BE2C (cell line): ENCODE data around the gene SCAF8.

ENCODE experiments used
- DNase-seq: peaks from one replicate; pipeline ENCODE4 v3.0.0-alpha.2; 2020
- H3K27me3 ChIP-seq: fragments of 250-450 bp; sonication (Bioruptor Pico); 2 replicates; pipeline ENCODE4 v1.5.1; 2020; ENCODE audit warnings: mild to moderate bottlenecking
- H3K36me3 ChIP-seq: fragments of 250-450 bp; sonication (Bioruptor Pico); 2 replicates; pipeline ENCODE4 v1.5.1; 2020; ENCODE audit warnings: mild to moderate bottlenecking
- H3K4me1 ChIP-seq: fragments of 250-450 bp; sonication (Bioruptor Pico); 2 replicates; pipeline ENCODE4 v1.5.1; 2020
- H3K4me3 ChIP-seq: 2 replicates; pipeline ENCODE4 v1.5.1; 2011; ENCODE audit warnings: low read depth, low read length
- H3K9me3 ChIP-seq: fragments of 250-450 bp; sonication (Bioruptor Pico); 2 replicates; pipeline ENCODE4 v1.5.1; 2020
- TF ChIP-seq, protein P1 (sequence below): IDR thresholded peaks from 2 replicates; pipeline ENCODE4 v1.5.1; 2012; ENCODE audit warnings: mild to moderate bottlenecking, low read depth, low read length

SCAF8 gene

DNA sequence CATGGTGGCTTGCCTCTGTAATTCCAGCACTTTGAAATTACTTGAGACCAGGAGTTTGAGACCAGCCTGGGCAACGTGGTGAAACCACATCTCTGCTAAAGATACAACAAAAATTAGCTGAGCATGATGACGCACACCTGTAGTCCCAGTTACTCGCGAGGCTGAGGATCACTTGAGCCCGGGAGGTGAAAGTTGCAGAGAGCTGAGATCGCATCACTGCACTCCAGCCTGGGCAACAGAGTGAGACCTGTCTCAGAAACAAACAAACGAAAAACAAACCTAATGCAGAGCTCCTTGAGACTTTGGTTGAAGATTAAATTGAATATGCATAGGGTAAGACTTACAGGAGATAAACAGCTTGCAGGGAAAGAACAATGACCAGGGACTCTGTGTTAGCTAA lies 80.8 kb downstream of the SCAF8 start:
- H3K27me3 ChIP-seq = no peaks in the 10 kb centered on the region
- H3K4me3 ChIP-seq = no peak overlapping the region
- H3K4me1 ChIP-seq = no peaks in the 10 kb centered on the region
- TF ChIP-seq, protein P1, sequence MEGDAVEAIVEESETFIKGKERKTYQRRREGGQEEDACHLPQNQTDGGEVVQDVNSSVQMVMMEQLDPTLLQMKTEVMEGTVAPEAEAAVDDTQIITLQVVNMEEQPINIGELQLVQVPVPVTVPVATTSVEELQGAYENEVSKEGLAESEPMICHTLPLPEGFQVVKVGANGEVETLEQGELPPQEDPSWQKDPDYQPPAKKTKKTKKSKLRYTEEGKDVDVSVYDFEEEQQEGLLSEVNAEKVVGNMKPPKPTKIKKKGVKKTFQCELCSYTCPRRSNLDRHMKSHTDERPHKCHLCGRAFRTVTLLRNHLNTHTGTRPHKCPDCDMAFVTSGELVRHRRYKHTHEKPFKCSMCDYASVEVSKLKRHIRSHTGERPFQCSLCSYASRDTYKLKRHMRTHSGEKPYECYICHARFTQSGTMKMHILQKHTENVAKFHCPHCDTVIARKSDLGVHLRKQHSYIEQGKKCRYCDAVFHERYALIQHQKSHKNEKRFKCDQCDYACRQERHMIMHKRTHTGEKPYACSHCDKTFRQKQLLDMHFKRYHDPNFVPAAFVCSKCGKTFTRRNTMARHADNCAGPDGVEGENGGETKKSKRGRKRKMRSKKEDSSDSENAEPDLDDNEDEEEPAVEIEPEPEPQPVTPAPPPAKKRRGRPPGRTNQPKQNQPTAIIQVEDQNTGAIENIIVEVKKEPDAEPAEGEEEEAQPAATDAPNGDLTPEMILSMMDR = no peak
- peaks cover 83% of the 10 kb centered on the region for H3K36me3 ChIP-seq
- no peaks in the 10 kb centered on the region for H3K9me3 ChIP-seq
- DNase-seq = no peak

DNA sequence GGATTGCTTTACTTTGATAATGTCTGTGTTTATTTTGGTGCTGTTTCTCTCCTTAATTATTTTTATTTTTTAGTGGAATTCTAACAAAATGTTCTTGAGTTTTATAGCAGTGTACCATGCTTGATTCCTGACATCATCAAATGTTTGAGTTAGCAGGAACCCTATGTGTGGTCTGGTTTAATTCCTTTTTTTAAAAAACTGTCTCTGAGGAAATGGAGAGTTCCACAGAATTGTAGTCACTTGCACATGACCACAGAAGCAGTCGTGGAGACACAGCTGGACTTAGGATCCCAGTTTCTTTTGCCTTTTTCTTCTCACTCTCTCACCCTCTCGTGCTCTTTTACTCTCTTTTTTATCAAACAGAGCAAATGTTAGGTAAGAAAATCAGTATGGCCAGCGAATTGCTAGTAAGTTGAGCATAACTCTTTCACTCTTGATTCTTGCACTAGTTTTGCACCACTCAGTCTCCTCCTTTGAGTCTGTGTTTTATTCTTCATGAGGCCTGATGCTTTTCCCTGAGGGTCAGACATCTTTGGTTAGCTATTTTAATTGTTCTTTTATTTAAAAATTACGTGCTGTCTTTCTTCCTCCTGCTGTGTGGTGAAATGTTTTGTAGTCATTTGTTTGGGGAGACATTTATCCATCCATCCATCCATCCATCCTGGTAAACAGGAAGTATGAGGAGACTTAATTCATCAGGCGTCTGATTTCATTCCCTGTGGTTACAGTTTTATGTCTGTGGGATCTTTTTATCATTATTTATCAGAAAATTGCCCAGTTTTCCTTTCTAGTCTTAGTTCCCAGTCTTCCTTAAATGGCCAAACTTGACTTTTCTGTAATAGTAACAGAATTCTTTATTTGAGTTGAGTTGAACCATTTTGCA lies 83.0 kb downstream of the SCAF8 start:
- Histone ChIP-seq H3K36me3 (peaks cover 78% of the 10 kb centered on the region), H3K27me3 (no peaks in the 10 kb centered on the region), H3K4me1 (no peaks in the 10 kb centered on the region), H3K9me3 (no peaks in the 10 kb centered on the region), H3K4me3 (no peak overlapping the region)
- no peak for DNase-seq
- TF ChIP-seq, protein P1 = no peak

DNA sequence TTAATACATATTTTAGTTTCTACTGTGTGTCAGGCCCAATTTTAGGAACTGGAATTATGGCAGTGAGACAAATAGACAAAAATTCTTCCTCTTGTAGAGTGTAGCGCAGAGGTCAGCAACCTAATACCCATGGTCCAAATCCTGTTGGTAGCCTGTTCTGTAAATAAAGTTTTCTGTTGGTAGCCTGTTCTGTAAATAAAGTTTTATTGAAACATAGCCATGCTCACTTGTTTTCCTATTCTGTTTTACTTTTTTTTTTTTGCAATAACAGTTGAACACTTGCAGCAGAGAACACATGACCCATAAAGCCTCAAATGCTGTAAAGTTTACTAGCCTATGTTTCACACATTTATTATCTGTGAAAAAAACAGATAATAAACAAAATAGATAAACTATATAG lies 87.9 kb downstream of the SCAF8 start:
- TF ChIP-seq, protein P1 = no peak
- Histone ChIP-seq H3K4me1 (no peaks in the 10 kb centered on the region), H3K36me3 (peaks cover 72% of the 10 kb centered on the region), H3K9me3 (no peaks in the 10 kb centered on the region), H3K27me3 (no peaks in the 10 kb centered on the region), H3K4me3 (no peak overlapping the region)
- DNase-seq = no peak

DNA sequence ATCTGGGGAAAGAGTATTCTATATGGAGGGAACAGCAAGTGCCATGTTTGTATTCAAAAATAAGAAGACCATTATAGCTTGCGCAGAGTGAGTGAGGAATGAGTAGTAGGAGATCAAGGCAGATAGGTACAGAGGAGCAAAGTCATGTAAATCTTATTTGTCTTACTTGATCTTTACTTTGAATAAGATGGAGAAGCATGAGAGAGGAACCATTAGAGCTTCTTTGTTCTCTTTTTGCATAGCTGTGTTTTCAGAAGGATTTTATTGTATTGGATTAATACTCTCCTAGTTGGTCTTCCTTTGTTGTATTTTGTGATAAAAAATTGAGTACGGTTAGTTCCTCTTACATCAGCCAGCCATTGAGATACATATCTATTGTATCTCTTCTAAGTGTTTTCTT lies 88.4 kb downstream of the SCAF8 start:
- Histone ChIP-seq H3K4me1 (no peaks in the 10 kb centered on the region), H3K9me3 (no peaks in the 10 kb centered on the region), H3K4me3 (no peak overlapping the region), H3K27me3 (no peaks in the 10 kb centered on the region), H3K36me3 (peaks cover 66% of the 10 kb centered on the region)
- DNase-seq = no peak
- TF ChIP-seq, protein P1 = no peak

DNA sequence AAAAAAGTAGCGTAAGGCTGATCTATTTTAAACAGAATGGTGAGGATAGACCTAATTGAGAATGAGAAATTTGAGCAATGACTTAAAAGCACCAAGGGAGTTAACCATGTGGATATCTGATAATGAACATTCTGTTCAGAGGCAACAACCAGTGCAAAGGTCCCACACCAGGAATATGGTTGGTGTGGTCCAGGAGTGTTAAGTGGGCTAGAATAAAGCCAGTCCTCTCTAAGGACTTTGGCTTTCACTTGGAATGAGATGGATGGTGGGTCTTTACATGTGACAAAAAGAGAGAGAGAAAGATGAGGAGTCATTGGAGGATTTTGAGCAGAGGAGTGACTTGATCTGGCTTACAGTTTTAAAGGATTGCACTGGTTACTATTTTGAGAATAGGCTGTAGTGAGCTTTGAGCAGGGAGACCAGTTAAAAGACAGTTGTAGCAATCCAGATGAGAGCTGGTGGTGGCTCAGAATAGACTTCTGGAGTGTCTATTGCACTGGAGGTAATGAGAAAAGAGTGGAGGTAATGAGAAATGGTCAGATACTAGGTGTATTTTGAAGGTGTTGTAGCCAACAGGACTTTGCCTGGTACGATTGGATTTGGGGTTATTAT lies 89.8 kb downstream of the SCAF8 start:
- TF ChIP-seq, protein P1 = no peak
- Histone ChIP-seq H3K4me1 (no peaks in the 10 kb centered on the region), H3K27me3 (no peaks in the 10 kb centered on the region), H3K4me3 (no peak overlapping the region), H3K9me3 (no peaks in the 10 kb centered on the region), H3K36me3 (peaks cover 55% of the 10 kb centered on the region)
- DNase-seq = no peak

DNA sequence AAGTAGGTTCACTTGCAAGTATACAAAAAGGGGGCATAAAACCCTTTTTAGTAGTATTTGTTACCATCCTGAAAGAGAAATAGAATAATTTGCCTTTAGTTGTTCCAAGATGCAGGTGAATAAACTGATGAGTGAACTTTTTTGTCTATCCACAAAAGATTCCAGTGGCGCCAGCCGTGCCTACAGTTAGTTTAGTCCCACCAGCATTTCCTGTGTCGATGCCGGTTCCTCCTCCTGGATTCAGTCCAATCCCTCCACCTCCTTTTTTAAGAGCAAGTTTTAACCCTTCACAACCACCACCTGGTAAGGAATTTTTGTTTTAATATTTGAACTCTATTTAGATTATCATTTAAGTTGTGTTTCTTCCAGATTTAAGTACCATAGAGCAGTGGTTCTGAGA lies 90.9 kb downstream of the SCAF8 start:
- Histone ChIP-seq H3K27me3 (no peaks in the 10 kb centered on the region), H3K9me3 (no peaks in the 10 kb centered on the region), H3K4me3 (no peak overlapping the region), H3K4me1 (no peaks in the 10 kb centered on the region), H3K36me3 (peaks cover 47% of the 10 kb centered on the region)
- TF ChIP-seq, protein P1 = no peak
- no peak for DNase-seq
